H1 (cell line): Measurements from ENCODE around the gene PAOX. TPM values are rescaled to one million over a fixed set of nuclear protein-coding genes. Genes with fewer than 3 reads are reported as not detected.
A peak's percentile ranks its signal among the peaks of the same experiment; 100 is the strongest.

ENCODE experiments used
- CTCF ChIA-PET: fragments of 300-600 bp; sonication (Branson Sonifier 250); formaldehyde crosslinking; loops from one replicate; lab custom pipeline; 2021; ENCODE audit not compliant: partially characterized antibody; lab: Charles Lee
- POLR2A ChIA-PET: fragments of 300-600 bp; sonication (Branson Sonifier 250); formaldehyde crosslinking; loops from one replicate; lab custom pipeline; 2021; ENCODE audit warnings: inconsistent platforms; ENCODE audit not compliant: partially characterized antibody; lab: Charles Lee
- DNase-seq, 2 experiments: peaks; one replicate each; pipeline versions ENCODE4 v3.0.0 to v3.0.0-alpha.2; 2010 to 2022; ENCODE audit warnings: low spot score in 2 of 2, low read depth in 1 of 2, mixed read lengths in 1 of 2
- FAIRE-seq: peaks from 2 replicates; lab custom pipeline; 2011; peaks lifted over from hg19 to GRCh38; lab: Jason Lieb, UNC
- H2AFZ ChIP-seq: 2 replicates; pipeline ENCODE4 v1.8.1; 2012; ENCODE audit warnings: low read length, inconsistent platforms
- H2AK5ac ChIP-seq: 2 replicates; pipeline ENCODE4 v1.6.1; 2013; ENCODE audit warnings: low read depth, low read length
- H2BK120ac ChIP-seq: replicated peaks from 2 replicates; pipeline ENCODE3; 2013; ENCODE audit warnings: low read depth, low read length, inconsistent platforms
- H2BK12ac ChIP-seq: 2 replicates; pipeline ENCODE4 v1.6.1; 2013; ENCODE audit warnings: low read depth, low read length
- H2BK15ac ChIP-seq: 2 replicates; pipeline ENCODE4 v1.6.1; 2013; ENCODE audit warnings: low read length
- H2BK20ac ChIP-seq: 2 replicates; pipeline ENCODE4 v1.6.1; 2013; ENCODE audit warnings: low read length
- H2BK5ac ChIP-seq: 2 replicates; pipeline ENCODE4 v1.6.1; 2013; ENCODE audit warnings: low read depth, low read length
- H3K14ac ChIP-seq: 2 replicates; pipeline ENCODE4 v1.6.1; 2013; ENCODE audit warnings: inconsistent platforms; ENCODE audit not compliant: insufficient read length
- H3K18ac ChIP-seq: 2 replicates; pipeline ENCODE4 v1.6.1; 2013; ENCODE audit warnings: low read length; ENCODE audit errors: extremely low read depth
- H3K23ac ChIP-seq: 2 replicates; pipeline ENCODE4 v1.6.1; 2013; ENCODE audit warnings: inconsistent platforms; ENCODE audit not compliant: insufficient read length
- H3K23me2 ChIP-seq: 2 replicates; pipeline ENCODE4 v1.6.1; 2013; ENCODE audit warnings: low read depth, low read length
- H3K27ac ChIP-seq: 2 replicates; pipeline ENCODE4 v1.6.1; 2011; ENCODE audit warnings: low read depth, low read length, inconsistent platforms
- H3K27me3 ChIP-seq, 4 experiments: replicated peaks in 1 of 4; 1 replicate in 1 of 4; 2 replicates in 3 of 4; pipeline versions ENCODE4 v1.6.1 to v1.8.1; 2011 to 2013; ENCODE audit warnings: low read length in 3 of 4, mild to moderate bottlenecking in 3 of 4, inconsistent platforms in 2 of 4, mixed read lengths in 2 of 4, moderate library complexity in 1 of 4; ENCODE audit not compliant: control insufficient read depth in 3 of 4, insufficient read depth in 3 of 4; ENCODE audit errors: extremely low read depth in 1 of 4
- H3K36me3 ChIP-seq, 4 experiments: 2 replicates each; pipeline versions ENCODE4 v1.6.1 to v1.8.1; 2011 to 2013; ENCODE audit warnings: mild to moderate bottlenecking in 4 of 4, low read length in 3 of 4, moderate library complexity in 2 of 4, control low read depth in 1 of 4, inconsistent platforms in 1 of 4; ENCODE audit not compliant: insufficient read depth in 4 of 4, control insufficient read depth in 2 of 4
- H3K4ac ChIP-seq: replicated peaks from 2 replicates; pipeline ENCODE3; 2013; ENCODE audit warnings: low read length, low read depth, mixed read lengths, inconsistent platforms; ENCODE audit not compliant: insufficient read length
- H3K4me1 ChIP-seq, 4 experiments: replicated peaks in 1 of 4; 1 replicate in 1 of 4; 2 replicates in 3 of 4; pipeline versions ENCODE4 v1.6.1 to v1.8.1; 2011 to 2013; ENCODE audit warnings: low read length in 3 of 4, inconsistent platforms in 2 of 4, mixed read lengths in 1 of 4; ENCODE audit not compliant: insufficient read depth in 4 of 4, control insufficient read depth in 3 of 4
- H3K4me2 ChIP-seq, 2 experiments: 2 replicates each; pipeline versions ENCODE4 v1.6.1 to v1.8.1; 2011 to 2013; ENCODE audit warnings: low read depth in 2 of 2, low read length in 2 of 2, control low read depth in 1 of 2, inconsistent platforms in 1 of 2, mild to moderate bottlenecking in 1 of 2; ENCODE audit not compliant: insufficient read depth in 1 of 2
- H3K4me3 ChIP-seq, 4 experiments: fragments of 200-600, 300-600 bp in 1 of 4; sonication (generic), shearing (Covaris generic), sonication (Bioruptor Twin) in 1 of 4; 2 replicates each; pipeline versions ENCODE4 v1.5.1 to v1.8.1; 2011 to 2016; ENCODE audit warnings: low read length in 4 of 4, low read depth in 3 of 4, control low read depth in 2 of 4, inconsistent platforms in 2 of 4, mild to moderate bottlenecking in 2 of 4, mixed read lengths in 1 of 4, moderate library complexity in 1 of 4; ENCODE audit not compliant: insufficient read depth in 2 of 4; ENCODE audit errors: extremely low read depth in 1 of 4
- H3K56ac ChIP-seq: replicated peaks from 2 replicates; pipeline ENCODE3; 2013; ENCODE audit warnings: low read depth, mild to moderate bottlenecking, mixed read lengths, low read length, inconsistent platforms; ENCODE audit not compliant: insufficient read length
- H3K79me1 ChIP-seq: 2 replicates; pipeline ENCODE4 v1.6.1; 2013; ENCODE audit warnings: low read depth, low read length, control low read depth
- H3K79me2 ChIP-seq, 2 experiments: 2 replicates each; pipeline versions ENCODE4 v1.6.1 to v1.8.1; 2012 to 2013; ENCODE audit warnings: low read length in 2 of 2, mild to moderate bottlenecking in 2 of 2, inconsistent platforms in 1 of 2; ENCODE audit not compliant: insufficient read depth in 2 of 2, control insufficient read depth in 1 of 2
- H3K9ac ChIP-seq, 4 experiments: replicated peaks in 1 of 4; 1 replicate in 1 of 4; 2 replicates in 3 of 4; pipeline versions ENCODE4 v1.6.1 to v1.8.1; 2011 to 2013; ENCODE audit warnings: low read depth in 3 of 4, low read length in 3 of 4, control low read depth in 2 of 4, mild to moderate bottlenecking in 2 of 4, moderate library complexity in 2 of 4, inconsistent platforms in 1 of 4; ENCODE audit errors: extremely low read depth in 1 of 4
- H3K9me3 ChIP-seq, 2 experiments: 2 replicates each; pipeline versions ENCODE4 v1.6.1 to v1.8.1; 2012 to 2013; ENCODE audit warnings: mild to moderate bottlenecking in 2 of 2, moderate library complexity in 2 of 2, control low read depth in 1 of 2, inconsistent platforms in 1 of 2, low read depth in 1 of 2, low read length in 1 of 2, mixed read lengths in 1 of 2; ENCODE audit not compliant: insufficient read depth in 2 of 2
- H4K20me1 ChIP-seq, 2 experiments: replicated peaks in 1 of 2; 2 replicates each; pipeline versions ENCODE3 to v1.8.1; 2011 to 2013; ENCODE audit warnings: inconsistent platforms in 2 of 2, low read length in 2 of 2, mild to moderate bottlenecking in 1 of 2; ENCODE audit not compliant: insufficient read depth in 2 of 2, control insufficient read depth in 1 of 2
- H4K5ac ChIP-seq: 2 replicates; pipeline ENCODE4 v1.6.1; 2013; ENCODE audit warnings: low read length, low read depth, mixed read lengths, inconsistent platforms; ENCODE audit not compliant: insufficient read length
- H4K8ac ChIP-seq: 2 replicates; pipeline ENCODE4 v1.8.0; 2013; ENCODE audit warnings: mild to moderate bottlenecking, moderate library complexity, low read length, inconsistent platforms; ENCODE audit not compliant: insufficient read depth; ENCODE audit errors: extremely low read depth
- H4K91ac ChIP-seq: replicated peaks from 2 replicates; pipeline ENCODE3; 2013; ENCODE audit warnings: low read length, mixed read lengths, inconsistent platforms; ENCODE audit not compliant: insufficient read length
- KDM4A ChIP-seq: IDR thresholded peaks from one replicate; pipeline ENCODE4 v1.7.1; 2012; ENCODE audit warnings: low read depth, mild to moderate bottlenecking, moderate library complexity, low read length, inconsistent platforms; ENCODE audit not compliant: severe bottlenecking
- MAFK ChIP-seq: IDR thresholded peaks from 2 replicates; pipeline ENCODE4 v1.6.1; 2012; ENCODE audit warnings: low read depth, mild to moderate bottlenecking, improper control_type of control experiment, low read length
- SIX5 ChIP-seq: IDR thresholded peaks from 2 replicates; pipeline ENCODE4 v1.6.1; 2011; ENCODE audit warnings: mild to moderate bottlenecking, low read depth, low read length
- SP1 ChIP-seq: IDR thresholded peaks from 2 replicates; pipeline ENCODE4 v1.6.1; 2011; ENCODE audit warnings: low read depth, low read length
- SP2 ChIP-seq: IDR thresholded peaks from 2 replicates; pipeline ENCODE4 v1.6.1; 2012; ENCODE audit warnings: mild to moderate bottlenecking, low read length, inconsistent platforms
- SRF ChIP-seq: IDR thresholded peaks from 2 replicates; pipeline ENCODE4 v1.6.1; 2011; ENCODE audit warnings: mild to moderate bottlenecking, low read depth, low read length, moderate library complexity
- TBP ChIP-seq: IDR thresholded peaks from 2 replicates; pipeline ENCODE4 v1.6.1; 2011; ENCODE audit warnings: low read depth, low read length, improper control_type of control experiment
- YY1 ChIP-seq: IDR thresholded peaks from 2 replicates; pipeline ENCODE4 v1.6.1; 2011; ENCODE audit warnings: low read depth, mild to moderate bottlenecking, low read length
- WGBS, 2 experiments: shearing (Covaris generic) in 1 of 2; methylation state at CpG; one replicate each; pipeline versions ENCODE4 v1.1.6 to v1.1.7; 2013 to 2015; ENCODE audit warnings: low lambda C conversion rate in 2 of 2, mixed read lengths in 2 of 2, inconsistent platforms in 1 of 2, low coverage in 1 of 2, missing lambda C conversion rate in 1 of 2; ENCODE audit not compliant: insufficient replicate concordance in 2 of 2, insufficient coverage in 1 of 2, insufficient read length in 1 of 2; ENCODE audit errors: extremely low coverage in 1 of 2, missing lambda C conversion rate in 1 of 2; 5-methylcytosine and 5-hydroxymethylcytosine counted together
- polyA plus RNA-seq, 7 experiments: library from polyadenylated mRNA; depleted of rRNA in 3 of 7; stranded (reverse) in 5 of 7; unstranded in 2 of 7; fragments of >200 nt in 5 of 7; fragments of 200-250 nt in 2 of 7; gene quantifications; 1 replicate in 5 of 7; 2 replicates in 1 of 7; 4 replicates in 1 of 7; pipeline versions ENCODE4 v1.2.1 to v1.2.3, GENCODE V29; 2011 to 2013; ENCODE audit warnings: missing spikeins in 2 of 7, mixed read lengths in 2 of 7
- total RNA-seq: library from RNA; stranded (reverse); fragmentation: NEBNext Ultra II Directional; extraction: Animal tissue kit (Norgen Biotek cat#: 25700); gene quantifications from 2 replicates; pipeline ENCODE4 v1.2.1, GENCODE V29; 2021
- TF ChIP-seq, protein P1 (sequence below): IDR thresholded peaks from 2 replicates; pipeline ENCODE4 v1.6.1; 2011; ENCODE audit warnings: low read depth, mild to moderate bottlenecking, low read length; ENCODE audit not compliant: insufficient read depth

Gene PAOX
- total and polyA plus RNA-seq, 2 of the 8 experiments (the other 6 are each of a cell fraction or from before 2014, with no cell fraction given): 3.7 to 4.3 TPM

DNA sequence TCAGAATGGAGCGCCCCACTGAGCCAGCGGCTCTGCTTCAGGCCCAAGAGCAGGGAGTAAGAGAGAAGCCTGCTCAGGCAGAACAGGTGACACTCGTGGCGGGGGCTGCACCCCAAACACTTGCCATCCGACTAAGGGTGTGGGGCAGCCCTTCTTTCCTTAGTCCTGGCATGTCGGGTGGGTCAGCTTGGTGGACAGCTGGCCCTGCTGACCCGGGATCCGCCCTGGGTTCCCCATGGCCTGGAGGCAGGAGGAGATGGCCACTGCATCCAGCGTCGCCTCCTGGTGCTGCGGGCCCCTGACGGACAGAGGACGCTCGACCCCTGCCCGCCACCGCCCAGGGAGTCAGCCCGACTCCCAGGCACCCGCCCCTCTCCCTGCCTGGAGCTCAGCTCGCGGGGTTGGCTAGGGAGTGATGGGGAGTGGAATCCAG, 1.2 kb upstream of the PAOX start:
- H3K9ac ChIP-seq: no peak overlapping the region
- no peak for FAIRE-seq

More for the DNA sequence above, 1.2 kb upstream of the PAOX start:
- no peak for DNase-seq
- ChIA-PET CTCF (interaction anchor here (0.6 to 3.0 kb wide), 5 partner anchors 9 to 71 kb away, joined by 3 to 15 read pairs (median 3); no protein-coding TSS in a partner anchor), POLR2A (interaction anchor here (1.2 to 3.3 kb wide), 7 partner anchors 15 to 45 kb away, joined by 3 to 25 read pairs (median 9); partner anchors contain the start of genes FUOM, MTG1 and PRAP1)
- Histone ChIP-seq H3K18ac (peak overlapping the region; percentile 48; the same call in 1 of the 2 replicates), H3K27ac (no peak overlapping the region), H2BK20ac (no peak overlapping the region), H3K4me2 (peak overlapping the region; percentile 87 to 100), H3K4me1 (peaks cover 0 to 3% (median under 1%) of the 10 kb centered on the region in 4 experiments; a peak in 4 of 7 replicates), H2BK12ac (no peak overlapping the region), H3K4ac (no peak overlapping the region), H4K8ac (peak overlapping the region; percentile 80; the same call in 1 of the 2 replicates), H4K5ac (no peak overlapping the region), H4K20me1 (peaks cover 0 to 4% of the 10 kb centered on the region in 2 experiments), H3K14ac (no peak overlapping the region), H2BK15ac (0 out of 2 replicates have a peak overlapping the region, but pooled peaks have one; percentile 61), H3K23me2 (peaks cover 15% of the 10 kb centered on the region; the same call in 1 of the 2 replicates), H2BK120ac (no peak overlapping the region), H3K79me2 (no peaks in the 10 kb centered on the region), H3K79me1 (no peaks in the 10 kb centered on the region), H4K91ac (no peak overlapping the region), H3K36me3 (no peaks in the 10 kb centered on the region), H3K27me3 (peaks cover 8 to 48% (median 30%) of the 10 kb centered on the region in 4 experiments), H3K56ac (no peak overlapping the region), H3K4me3 (peak overlapping the region; percentile 47 to 82 (median 72)), H2AK5ac (no peak overlapping the region), H3K23ac (no peak overlapping the region), H3K9me3 (no peaks in the 10 kb centered on the region), H2AFZ (peak overlapping the region; percentile 84), H2BK5ac (no peak overlapping the region)
- 15% methylated on average over 15 of the region's 20 CpGs; no CpG with 5 or more reads in 1 of the 2 experiments for WGBS, 2 experiments
- TF ChIP-seq SP2 (no peak), MAFK (no peak), YY1 (no peak), SP1 (no peak), SRF (no peak), TBP (no peak), KDM4A (no peak), SIX5 (no peak)
- TF ChIP-seq, protein P1, sequence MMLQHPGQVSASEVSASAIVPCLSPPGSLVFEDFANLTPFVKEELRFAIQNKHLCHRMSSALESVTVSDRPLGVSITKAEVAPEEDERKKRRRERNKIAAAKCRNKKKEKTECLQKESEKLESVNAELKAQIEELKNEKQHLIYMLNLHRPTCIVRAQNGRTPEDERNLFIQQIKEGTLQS: no peak
